GM20431 (cell line): ENCODE measurements around the gene MYOZ1.

ENCODE experiments used
- in situ Hi-C: fragments of 300-500 bp; cut with MseI, MboI; formaldehyde crosslinking; loops from one replicate; pipeline ENCODE4 v1.15.0; 2020; ENCODE audit warnings: low sequenced_read_pairs; ENCODE audit not compliant: unreplicated experiment

MYOZ1 gene

GRCh38 chr10:73614720-73615119 lies 26.6 kb downstream of the MYOZ1 start:
- in situ Hi-C loops, result no loop called here

GRCh38 chr10:73609116-73609515 lies 32.2 kb downstream of the MYOZ1 start:
- in situ Hi-C loops, result no loop called here

GRCh38 chr10:73601486-73601921 lies 39.8 kb downstream of the MYOZ1 start:
- in situ Hi-C loops, result no loop called here

- in situ Hi-C loops, result no loop called here
Observed at GRCh38 chr10:73597346-73597745, 43.9 kb downstream of the MYOZ1 start.

- in situ Hi-C loops, result no loop called here
Observed at GRCh38 chr10:73593812-73594211, 47.5 kb downstream of the MYOZ1 start.

- in situ Hi-C loops, result no loop called here
Observed at GRCh38 chr10:73593110-73593509, 48.2 kb downstream of the MYOZ1 start.

GRCh38 chr10:73591935-73592699 lies 49.2 kb downstream of the MYOZ1 start:
- in situ Hi-C loops, result no loop called here

- in situ Hi-C loops, result no loop called here
Observed at GRCh38 chr10:73590881-73591799, 50.1 kb downstream of the MYOZ1 start, which contains the start of gene USP54. TSS of gene USP54 (minus strand) at chr10:73591342. CDS start at chr10:73575658, 15,684 bp downstream.

GRCh38 chr10:73589563-73590126 lies 51.6 kb downstream of the MYOZ1 start:
- in situ Hi-C loops, result no loop called here

- in situ Hi-C loops, result no loop called here
Observed at GRCh38 chr10:73588656-73589055, 52.6 kb downstream of the MYOZ1 start.

- in situ Hi-C loops, result no loop called here
Observed at GRCh38 chr10:73586583-73586984, 54.7 kb downstream of the MYOZ1 start.

GRCh38 chr10:73585327-73585726 lies 55.9 kb downstream of the MYOZ1 start:
- in situ Hi-C loops, result no loop called here

- in situ Hi-C loops, result no loop called here
Observed at GRCh38 chr10:73584737-73585136, 56.5 kb downstream of the MYOZ1 start.

GRCh38 chr10:73581918-73582317 lies 59.4 kb downstream of the MYOZ1 start:
- in situ Hi-C loops, result no loop called here
